ENCODE measurements around the gene RPS6KA3.
A peak's percentile ranks its signal among the peaks of the same experiment; 100 is the strongest.
"Not testable (repeated sequence)": the region's sequence is repeated elsewhere in the genome, so short reads cannot be mapped to it uniquely, and the experiment has no call there.

The RPS6KA3 gene

DNA sequence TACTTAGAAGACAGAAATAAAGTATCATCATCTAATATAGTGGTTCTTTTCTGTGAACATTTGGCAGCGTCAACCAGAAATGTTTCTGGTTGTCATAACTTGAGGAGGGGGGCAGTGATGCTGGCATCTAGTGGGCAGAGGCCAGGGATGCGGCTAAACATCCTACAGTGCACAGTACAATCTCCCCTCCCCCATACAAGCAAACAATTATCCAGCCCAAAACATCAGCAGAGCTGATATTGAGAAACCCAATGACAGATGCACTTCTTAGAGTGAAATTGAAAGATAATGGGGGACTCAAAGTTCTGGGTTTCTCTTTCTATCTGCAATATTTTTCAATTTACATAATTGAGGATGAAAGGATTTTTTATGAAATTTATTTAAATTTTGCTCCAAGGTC is 123.1 kb downstream of the RPS6KA3 start:
- no peak for DNase-seq (ENCODE audit: low spot score)

DNA sequence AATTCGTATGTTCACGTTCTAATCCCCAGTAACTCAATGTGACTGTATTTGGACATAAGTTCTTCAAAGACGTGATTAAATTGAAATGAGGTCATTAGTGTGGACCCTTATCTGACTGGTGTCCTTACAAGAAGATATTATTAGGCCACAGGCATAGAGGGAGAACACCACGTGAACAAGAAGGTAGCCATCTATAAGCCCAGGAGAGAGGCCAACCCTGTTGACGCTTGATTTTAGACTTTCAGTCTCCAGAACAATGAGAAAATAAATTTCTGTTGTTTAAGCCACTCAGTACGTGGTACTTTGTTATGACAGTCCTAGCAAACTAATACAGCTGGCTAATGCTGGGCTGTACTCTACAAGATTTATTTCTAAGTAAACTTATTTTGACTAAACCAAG is 123.6 kb downstream of the RPS6KA3 start:
- DNase-seq (ENCODE audit: low spot score): no peak

DNA sequence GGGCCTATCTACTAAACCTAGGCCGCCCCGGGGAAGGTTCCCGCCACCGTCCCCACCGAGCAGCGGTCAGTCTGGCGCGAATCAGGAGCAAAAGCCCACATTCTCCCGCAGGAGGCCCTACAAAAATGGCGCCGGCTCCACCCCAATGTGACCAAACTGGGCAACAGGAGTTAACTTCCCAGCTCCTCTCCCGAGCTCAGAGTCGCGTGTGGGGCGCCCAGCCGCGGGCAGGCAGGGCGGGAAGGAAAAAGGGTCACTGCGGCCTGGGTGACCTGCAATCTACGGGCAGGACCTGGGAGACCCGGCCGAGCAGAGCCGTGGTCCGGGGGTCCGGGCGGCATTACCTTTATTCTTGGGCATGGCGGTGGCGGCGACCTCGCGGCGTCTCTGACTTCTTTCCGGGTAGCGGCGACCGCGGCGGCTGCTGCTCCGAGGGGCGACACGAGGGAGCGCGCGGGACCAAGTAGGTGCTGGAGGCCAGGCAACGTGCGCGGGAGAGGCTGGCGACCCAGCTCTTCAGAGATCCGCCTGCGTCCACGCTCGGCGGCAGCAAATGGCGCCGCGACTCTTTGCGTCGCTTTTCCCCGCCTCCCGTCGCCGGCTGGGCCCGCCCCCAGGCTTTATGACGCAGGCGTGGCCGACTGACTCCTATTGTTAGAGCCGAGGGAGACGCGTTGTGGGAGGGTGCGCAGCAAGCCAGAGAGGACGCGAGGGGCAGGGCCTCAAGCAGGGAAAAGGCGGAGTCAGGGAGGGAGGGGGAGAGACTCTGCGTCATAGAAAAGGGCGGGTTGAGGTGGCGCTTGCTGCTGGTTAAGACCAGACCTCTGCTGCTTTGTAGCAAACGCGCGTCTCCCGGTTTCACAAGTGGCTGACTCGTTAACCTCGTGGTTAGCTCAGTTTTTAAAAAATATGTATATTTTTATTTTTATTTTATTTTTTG is 125.2 kb downstream of the RPS6KA3 start, which contains the start of gene EIF1AX:
Gene EIF1AX (minus strand): TSS at position 558 of the 940 bp plus-strand sequence. CDS start 198 bp downstream, at position 360.
- peak; percentile 98 for DNase-seq (ENCODE audit: low spot score)

DNA sequence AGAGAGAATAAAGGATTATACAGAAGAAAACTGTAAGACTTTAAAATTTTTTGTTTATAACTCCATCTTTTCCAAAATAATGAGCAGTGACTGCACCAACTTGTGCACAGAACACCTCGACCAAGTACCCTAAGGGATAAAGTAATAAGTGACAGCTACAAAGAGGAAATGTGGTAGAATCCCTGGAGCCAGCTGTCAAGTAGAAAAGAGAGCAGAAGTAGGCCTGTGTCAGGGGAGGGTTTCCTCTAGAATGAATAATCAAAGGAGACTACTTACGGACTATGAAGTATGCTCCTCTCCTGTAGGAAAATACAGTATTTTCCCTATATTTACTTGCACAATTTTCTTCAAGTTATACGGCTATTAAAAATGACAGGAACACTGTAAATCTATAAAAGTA is 126.3 kb downstream of the RPS6KA3 start:
- no peak for DNase-seq (ENCODE audit: low spot score)

DNA sequence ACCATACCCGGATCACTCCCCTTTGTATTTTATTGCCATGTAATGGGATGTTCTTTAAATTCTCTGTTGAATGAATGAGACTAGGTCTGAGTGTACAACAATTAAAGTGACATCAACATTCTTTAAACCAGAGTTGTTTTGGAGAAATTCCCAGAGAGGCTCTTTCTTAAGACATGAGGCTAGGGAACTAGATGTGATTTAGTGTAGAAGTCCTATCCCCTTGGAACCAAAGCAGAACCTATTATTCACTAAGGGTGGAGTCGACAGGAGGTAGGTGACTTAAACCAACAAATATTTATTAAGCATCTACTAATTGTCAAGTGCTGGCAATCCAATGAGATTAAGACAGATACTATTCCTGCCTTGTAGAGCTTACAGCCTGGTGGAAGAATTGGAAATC is 126.7 kb downstream of the RPS6KA3 start:
- no peak for DNase-seq (ENCODE audit: low spot score)

DNA sequence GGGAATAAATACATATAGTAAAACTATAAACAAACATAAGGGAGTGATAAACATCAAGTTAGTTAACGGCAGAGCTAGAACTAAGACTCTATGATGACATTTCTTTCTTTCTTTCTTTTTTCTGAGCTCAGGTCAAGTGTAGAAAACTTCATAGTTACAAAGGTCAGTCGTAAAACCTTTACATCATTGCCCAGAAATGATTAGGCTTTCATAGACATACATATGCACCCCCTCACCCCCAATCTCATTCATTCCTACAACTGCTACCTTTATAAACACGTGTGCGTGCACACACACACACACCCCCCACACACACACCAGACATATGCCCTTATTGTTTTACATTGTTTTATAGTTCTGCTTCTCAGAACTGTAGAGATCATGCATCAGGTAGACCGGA is 130.8 kb downstream of the RPS6KA3 start:
- no peak for DNase-seq (ENCODE audit: low spot score)

DNA sequence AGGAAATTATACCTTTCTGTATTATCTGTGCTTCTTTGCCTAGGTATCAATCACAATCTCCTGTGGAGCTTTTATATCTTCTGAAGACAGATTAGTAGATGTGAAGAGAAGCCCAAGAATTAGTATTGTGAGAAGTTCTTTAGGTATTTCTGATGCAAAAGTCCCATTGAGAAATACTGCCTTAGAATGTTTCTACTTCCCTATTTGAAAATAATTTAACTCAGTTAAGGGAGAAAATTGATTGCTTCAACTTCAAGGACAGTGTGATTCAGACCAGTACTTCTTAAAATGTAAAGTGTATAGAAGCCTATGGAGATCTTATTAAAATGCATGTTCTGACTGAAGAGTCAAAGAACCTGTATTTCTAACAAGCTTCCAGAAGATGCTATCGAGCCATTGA is 134.0 kb downstream of the RPS6KA3 start:
- no peak for DNase-seq (ENCODE audit: low spot score)

DNA sequence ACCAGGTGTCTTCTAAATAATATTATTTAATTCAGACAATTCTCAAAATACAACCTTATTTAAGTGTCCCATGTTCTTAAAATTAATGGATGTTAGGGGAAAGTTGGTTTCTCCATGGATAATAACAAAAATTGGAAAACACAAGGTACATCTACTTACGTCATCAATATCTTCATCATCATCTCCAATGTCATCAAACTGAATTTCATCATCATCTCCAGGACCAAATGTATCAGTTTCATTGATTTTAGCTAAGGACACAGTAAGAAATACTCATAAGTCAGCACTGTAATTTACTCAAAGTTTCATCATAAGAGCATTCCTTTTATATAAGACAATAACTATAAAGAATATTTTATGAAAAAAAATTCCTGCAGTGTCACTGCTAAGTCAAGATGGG is 136.4 kb downstream of the RPS6KA3 start:
- DNase-seq (ENCODE audit: low spot score): no peak

DNA sequence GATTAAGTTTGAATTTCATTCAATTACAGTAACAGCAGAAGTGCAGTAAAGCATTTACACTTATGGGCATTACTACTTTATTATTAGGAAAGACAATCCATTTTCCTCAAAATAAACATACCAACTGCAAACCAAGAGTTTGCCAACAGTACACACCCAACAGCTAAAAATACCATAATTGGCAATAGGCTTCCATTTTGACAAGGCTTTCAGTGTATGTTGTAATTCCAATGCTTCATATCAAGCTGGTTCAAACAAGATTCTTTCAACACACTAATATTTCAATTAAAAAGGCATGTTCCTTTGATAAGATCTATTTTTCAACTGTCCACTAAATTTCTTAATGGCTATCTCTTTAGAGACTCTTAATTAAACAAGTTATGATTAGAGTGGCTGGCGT is 137.2 kb downstream of the RPS6KA3 start:
- DNase-seq (ENCODE audit: low spot score): no peak

DNA sequence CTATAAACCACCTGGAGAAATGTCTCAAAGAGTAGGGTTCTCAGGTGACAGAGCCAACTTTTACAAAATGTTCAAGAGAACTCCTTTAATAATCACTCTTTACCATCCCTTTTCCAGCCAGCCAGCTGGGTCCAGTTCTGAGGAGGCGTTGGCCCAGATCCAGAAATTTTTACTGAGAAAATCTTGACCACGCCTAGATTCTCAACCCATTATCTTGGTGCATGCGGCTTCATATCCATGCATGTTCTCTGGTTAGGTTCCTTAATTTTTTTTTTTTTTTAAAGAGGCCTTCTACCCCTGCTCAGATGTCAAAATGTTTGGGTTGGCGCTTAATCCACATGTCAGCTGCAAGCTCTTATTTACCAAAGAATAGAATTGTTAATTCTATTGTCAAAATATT is 138.0 kb downstream of the RPS6KA3 start:
- DNase-seq (ENCODE audit: low spot score): no peak

DNA sequence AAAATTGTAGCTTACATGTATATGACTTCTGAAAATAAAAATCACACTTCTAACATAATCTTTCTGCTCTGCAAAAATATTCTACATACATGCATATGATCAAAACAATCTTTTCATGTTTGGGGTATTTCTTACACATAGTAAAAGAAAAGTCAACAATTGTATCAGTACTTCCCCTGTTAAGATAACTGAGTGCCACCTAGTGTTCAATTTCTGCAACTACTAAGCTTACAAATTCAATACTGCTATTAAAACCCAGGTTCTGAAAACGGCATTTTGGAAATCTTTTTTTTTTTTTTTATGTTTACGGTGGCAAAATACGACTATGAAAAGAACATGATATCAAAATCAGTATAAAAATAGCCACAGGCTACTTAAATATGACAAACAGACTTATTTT is 139.3 kb downstream of the RPS6KA3 start:
- DNase-seq (ENCODE audit: low spot score): not testable (repeated sequence)

DNA sequence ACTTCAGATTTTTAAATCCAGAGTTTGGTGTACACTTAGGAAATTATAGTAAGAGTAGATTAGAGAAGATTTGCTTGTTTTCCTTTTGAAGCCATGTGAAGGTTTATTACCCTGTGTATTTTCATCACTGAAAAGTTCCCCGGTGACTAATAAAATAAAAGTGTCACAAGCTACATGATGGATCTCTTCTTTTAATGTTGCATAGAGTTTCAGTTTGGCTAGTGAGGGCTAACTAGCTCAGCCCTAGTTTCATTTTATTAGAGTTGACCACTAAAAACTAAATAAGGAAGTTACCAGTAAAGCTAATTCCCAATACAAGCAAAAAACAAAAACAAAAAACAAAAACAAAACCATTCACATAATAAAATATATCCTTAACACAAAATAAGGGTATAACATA is 139.9 kb downstream of the RPS6KA3 start:
- not testable (repeated sequence) for DNase-seq (ENCODE audit: low spot score)

DNA sequence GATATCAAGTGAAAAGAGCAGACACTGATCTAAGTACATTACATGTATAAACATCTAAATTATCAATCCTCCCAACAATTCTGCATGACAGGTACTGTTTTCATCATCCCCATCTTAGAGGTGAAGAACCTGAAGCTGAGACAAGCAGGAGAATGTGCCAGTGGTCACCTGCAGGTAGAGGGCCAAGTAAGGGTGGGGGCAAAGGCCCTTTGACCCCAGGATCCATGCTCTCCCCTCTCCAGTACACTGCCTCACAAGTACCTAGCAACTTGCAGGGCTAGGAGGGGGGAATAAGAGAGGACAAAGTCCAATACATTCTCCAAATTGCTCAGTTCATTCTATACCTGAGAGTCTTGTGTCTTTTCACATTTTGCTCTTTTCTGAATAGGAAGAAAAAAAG is 141.7 kb downstream of the RPS6KA3 start:
- no peak for DNase-seq (ENCODE audit: low spot score)

DNA sequence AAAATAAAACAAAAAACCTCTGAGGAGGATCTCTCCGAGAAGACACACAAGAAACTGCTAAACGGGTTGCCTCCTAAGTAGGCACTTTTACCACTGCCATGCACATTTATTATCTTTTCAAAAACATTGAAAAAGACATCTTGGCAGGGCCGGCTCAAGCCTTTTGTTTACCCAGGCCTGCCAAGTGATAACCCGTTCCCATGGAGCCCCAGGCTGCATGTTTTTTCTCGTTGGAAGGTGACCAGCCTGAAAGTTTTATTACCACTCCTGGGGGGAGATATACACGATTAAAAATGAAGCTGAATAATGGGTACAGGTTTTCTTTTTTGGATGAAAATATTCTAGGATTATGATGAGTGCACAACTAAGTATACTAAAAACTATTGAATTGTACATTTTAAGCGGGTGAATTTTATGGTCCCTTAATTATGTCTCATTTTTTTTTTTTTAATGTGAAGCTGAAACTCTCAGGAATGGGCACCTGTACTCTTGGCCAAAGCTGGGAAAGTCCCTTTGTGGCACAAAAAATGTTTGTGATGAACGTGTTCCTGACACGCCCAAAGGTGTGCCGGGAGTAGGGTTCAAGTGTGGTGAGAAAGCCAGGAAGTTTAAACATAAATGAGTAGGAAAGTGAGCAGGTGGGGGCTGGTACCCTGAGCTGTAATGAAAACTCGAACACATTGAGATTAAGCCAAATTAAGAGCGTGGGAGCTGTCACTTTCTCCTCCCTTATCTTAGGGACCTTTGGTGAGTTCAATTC is 148.5 kb downstream of the RPS6KA3 start:
- DNase-seq (ENCODE audit: low spot score): no peak

DNA sequence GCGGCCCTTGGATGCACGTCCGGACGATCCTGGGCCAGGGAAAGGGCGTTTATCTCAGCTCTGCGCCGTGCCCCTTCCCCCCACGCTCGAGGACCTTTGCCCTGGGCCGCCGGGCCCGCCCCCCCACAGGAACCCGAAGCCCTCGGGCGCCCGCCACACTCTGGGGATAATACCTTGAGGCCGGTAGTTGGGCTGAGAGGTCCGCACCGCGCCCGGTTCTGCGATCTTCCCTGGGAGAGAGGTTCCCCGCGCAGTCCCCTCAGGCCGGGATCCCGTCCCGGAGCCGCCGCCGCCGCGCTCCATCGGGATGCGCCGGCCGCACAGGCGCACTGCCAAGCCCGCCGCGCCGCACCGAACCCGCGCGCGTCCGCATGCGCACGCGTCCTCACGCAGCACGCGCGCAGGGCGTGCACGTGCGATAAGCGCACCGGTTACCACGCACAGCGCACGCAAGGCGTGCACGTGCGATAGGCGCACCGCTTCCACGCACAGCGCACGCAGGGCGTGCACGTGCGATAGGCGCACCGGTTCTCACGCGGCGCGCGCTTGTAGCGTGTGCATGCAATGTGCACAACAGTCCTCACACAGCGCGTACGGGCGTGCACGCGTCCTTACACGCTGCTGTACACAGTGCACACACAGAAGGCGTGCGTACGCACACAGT is 150.0 kb downstream of the RPS6KA3 start, which contains the start of gene MAP7D2:
Gene MAP7D2 (minus strand): TSS at position 331 of the 664 bp plus-strand sequence. CDS start 28 bp downstream, at position 303.
- no peak for DNase-seq (ENCODE audit: low spot score)

DNA sequence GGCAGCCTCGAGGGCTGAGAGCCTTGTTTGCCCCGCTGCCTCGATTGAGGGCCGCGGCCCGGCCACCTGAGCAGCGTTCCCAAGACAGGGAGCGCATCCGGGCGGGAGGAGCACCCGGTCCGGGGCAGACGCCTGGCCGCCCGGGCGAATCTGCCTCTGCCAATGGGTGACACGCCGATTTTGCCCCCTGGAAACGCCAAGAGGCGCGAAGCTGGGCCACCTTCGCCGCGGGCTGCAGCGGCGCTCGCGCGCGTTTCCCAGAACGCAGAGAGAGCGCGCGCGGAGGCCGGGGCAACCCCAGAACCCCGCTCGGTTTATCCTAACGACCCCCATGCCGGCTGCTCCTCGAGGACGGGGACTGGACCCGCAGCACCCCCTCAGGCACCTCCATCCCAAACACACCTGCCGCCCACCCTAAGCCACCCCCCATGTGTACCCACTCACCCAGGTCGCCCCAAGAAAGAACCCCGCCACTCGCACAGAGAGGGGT is 150.6 kb downstream of the RPS6KA3 start:
- no peak for DNase-seq (ENCODE audit: low spot score)

DNA sequence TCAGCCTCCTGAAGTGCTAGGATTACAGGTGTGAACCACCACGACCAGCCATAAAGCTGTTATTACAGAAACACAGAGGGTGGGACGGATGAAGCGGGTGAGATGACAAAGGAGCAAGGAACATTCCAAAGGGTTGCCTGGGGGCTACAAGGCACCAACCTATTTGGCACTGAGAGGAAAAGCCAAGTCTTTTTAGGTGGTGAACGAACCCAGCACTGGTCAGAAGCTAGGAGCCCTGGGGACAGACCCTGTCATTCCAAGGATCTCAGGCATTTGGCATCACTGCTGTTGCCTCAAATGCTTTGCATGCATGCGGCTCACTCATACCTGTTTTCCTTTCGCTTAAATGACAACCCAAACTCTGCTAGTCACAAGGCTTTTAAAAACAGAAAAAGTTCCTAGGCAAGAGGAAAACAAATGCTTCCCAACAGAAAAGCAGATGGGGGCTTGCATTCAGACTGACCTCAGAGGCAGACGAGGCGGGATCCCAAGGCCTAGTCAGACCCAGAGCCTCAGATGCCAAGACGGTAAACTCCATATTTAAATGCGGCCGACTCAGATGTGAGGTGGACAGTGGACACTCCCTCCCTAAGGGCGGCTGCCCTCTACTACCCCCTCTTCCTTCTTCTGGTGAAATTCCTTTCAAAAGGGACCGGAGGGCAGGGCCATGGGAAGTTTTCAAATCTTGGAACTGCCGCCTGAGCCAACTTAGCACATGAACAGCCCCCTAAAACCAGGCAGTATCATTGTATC is 154.5 kb downstream of the RPS6KA3 start:
- no peak for DNase-seq (ENCODE audit: low spot score)

DNA sequence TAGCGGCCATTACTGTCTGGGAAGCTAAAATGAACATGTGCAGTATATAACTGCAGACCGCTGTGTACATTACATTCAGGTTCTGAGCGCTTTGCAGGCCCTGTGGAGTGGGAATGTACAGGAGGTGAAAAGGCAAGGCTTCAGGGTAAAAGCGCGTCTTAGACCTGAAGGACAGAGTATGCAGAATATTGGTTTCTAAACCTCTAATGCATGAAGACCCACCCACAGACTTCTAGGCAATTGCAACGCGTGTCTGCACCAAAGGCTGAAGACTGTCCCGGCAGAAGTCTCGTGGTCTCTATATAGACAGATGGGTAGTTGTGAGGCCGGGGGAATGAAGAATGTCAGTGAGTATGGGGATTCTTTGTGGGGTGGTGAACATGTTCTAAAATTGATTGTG is 155.4 kb downstream of the RPS6KA3 start:
- no peak for DNase-seq (ENCODE audit: low spot score)

DNA sequence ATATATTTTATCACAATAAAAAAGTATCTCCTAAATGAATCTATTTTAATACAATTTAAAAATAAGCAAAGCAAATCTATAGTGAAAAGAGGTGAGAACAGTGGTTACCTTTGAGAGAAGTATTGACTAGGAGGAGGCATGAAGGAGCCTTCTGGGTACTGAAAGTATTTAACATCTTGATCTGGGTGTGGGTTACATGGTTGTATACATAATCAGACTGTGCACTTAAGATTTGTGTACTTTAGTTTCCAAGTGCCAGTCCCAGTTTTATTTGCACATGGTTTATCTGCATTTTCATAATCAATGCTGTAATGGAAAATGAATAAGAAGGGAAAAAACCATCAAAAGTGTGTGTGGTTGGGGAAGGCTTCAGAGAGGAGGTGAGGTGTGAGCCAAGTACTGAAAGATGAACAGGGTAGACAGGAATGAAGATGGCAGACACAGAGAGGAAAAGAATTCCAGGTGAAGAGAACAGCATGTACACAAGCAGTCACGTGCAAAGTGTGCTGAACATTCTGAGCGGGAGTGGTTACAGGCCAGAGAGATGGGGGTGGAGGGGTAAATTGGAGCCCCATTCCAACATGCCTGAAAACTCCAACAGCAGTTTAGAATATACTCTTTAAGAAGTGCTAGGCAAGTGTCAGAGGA is 164.7 kb downstream of the RPS6KA3 start:
- DNase-seq (ENCODE audit: low spot score): no peak

All from cerebellar cortex (tissue), 1 donor.